Ishikawa (cell line): ENCODE data around the gene DVL3.

Experiments
- CEBPB ChIP-seq: IDR thresholded peaks from 2 replicates; pipeline ENCODE4 v1.6.1; 2012
- EGR1 ChIP-seq: IDR thresholded peaks from 2 replicates; pipeline ENCODE4 v1.6.1; 2012
- EP300 ChIP-seq: IDR thresholded peaks from 2 replicates; pipeline ENCODE4 v1.6.1; 2012; ENCODE audit warnings: borderline replicate concordance
- FOXM1 ChIP-seq: IDR thresholded peaks from 2 replicates; pipeline ENCODE4 v1.6.1; 2012; ENCODE audit warnings: low read depth, borderline replicate concordance
- NFIC ChIP-seq: IDR thresholded peaks from 2 replicates; pipeline ENCODE4 v1.6.1; 2012
- RAD21 ChIP-seq: IDR thresholded peaks from 2 replicates; pipeline ENCODE4 v1.6.1; 2012; ENCODE audit warnings: low read depth
- REST ChIP-seq: IDR thresholded peaks from 2 replicates; pipeline ENCODE4 v1.6.1; 2012; ENCODE audit warnings: low read depth, mild to moderate bottlenecking
- TAF1 ChIP-seq: IDR thresholded peaks from 2 replicates; pipeline ENCODE4 v1.6.1; 2012; ENCODE audit warnings: low read depth, mild to moderate bottlenecking
- TCF12 ChIP-seq: IDR thresholded peaks from 2 replicates; pipeline ENCODE4 v1.6.1; 2012; ENCODE audit warnings: low read depth
- YY1 ChIP-seq: IDR thresholded peaks from 2 replicates; pipeline ENCODE4 v1.6.1; 2012; ENCODE audit warnings: low read depth
- TF ChIP-seq, protein P1 (sequence below): IDR thresholded peaks from 2 replicates; pipeline ENCODE4 v1.6.1; 2012
- TF ChIP-seq, protein P2 (sequence below): IDR thresholded peaks from 2 replicates; pipeline ENCODE4 v1.6.1; 2012

GRCh38 chr3:184189421-184189820 is 34.2 kb downstream of the DVL3 start:
- TF ChIP-seq CEBPB (no peak), TAF1 (no peak), REST (no peak), FOXM1 (no peak), YY1 (no peak), NFIC (no peak), TCF12 (no peak), EP300 (no peak), RAD21 (no peak), EGR1 (no peak)
- TF ChIP-seq, protein P1, sequence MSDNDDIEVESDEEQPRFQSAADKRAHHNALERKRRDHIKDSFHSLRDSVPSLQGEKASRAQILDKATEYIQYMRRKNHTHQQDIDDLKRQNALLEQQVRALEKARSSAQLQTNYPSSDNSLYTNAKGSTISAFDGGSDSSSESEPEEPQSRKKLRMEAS = no peak
- TF ChIP-seq, protein P2, sequence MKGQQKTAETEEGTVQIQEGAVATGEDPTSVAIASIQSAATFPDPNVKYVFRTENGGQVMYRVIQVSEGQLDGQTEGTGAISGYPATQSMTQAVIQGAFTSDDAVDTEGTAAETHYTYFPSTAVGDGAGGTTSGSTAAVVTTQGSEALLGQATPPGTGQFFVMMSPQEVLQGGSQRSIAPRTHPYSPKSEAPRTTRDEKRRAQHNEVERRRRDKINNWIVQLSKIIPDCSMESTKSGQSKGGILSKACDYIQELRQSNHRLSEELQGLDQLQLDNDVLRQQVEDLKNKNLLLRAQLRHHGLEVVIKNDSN = no peak
